HepG2 (cell line): ENCODE data around the gene SLC4A7. TPM values are rescaled to one million over a fixed set of nuclear protein-coding genes. Genes with fewer than 3 reads are reported as not detected.

Experiments
- FOXA3 ChIP-seq: IDR thresholded peaks from 2 replicates; pipeline ENCODE4 v1.6.1; 2016; ENCODE audit warnings: missing genetic modification reagents, missing compliant biosample characterization
- HNF4A ChIP-seq: sonication (generic); formaldehyde crosslinking; IDR thresholded peaks from 2 replicates; pipeline ENCODE4 v1.4.0; 2020; ENCODE audit warnings: missing genetic modification reagents
- MEIS2 ChIP-seq: sonication (generic); formaldehyde crosslinking; IDR thresholded peaks from 2 replicates; pipeline ENCODE4 v1.9.0; 2021; ENCODE audit warnings: mild to moderate bottlenecking, missing genetic modification reagents
- NFIC ChIP-seq: IDR thresholded peaks from 2 replicates; pipeline ENCODE4 v1.6.1; 2012; ENCODE audit warnings: mild to moderate bottlenecking, low read length, inconsistent platforms
- ZFP1 ChIP-seq: IDR thresholded peaks from 2 replicates; pipeline ENCODE4 v1.6.1; 2016
- ZNF3 ChIP-seq: IDR thresholded peaks from 2 replicates; pipeline ENCODE4 v1.7.0; 2017; ENCODE audit warnings: inconsistent platforms
- ZNF644 ChIP-seq: IDR thresholded peaks from 2 replicates; pipeline ENCODE4 v1.6.1; 2016; ENCODE audit warnings: low read depth
- ZNF850 ChIP-seq: sonication (generic); formaldehyde crosslinking; conservative IDR thresholded peaks from 2 replicates; pipeline ENCODE4 v1.9.0; 2021; ENCODE audit warnings: mild to moderate bottlenecking, missing genetic modification reagents
- ZNF878 ChIP-seq: sonication (generic); formaldehyde crosslinking; IDR thresholded peaks from 2 replicates; pipeline ENCODE4 v1.8.1; 2023; ENCODE audit warnings: mild to moderate bottlenecking, missing genetic modification reagents, moderate library complexity
- ZNF879 ChIP-seq: sonication (generic); formaldehyde crosslinking; IDR thresholded peaks from 2 replicates; pipeline ENCODE4 v1.8.1; 2023; ENCODE audit warnings: missing genetic modification reagents
- polyA plus RNA-seq, 8 experiments: library from polyadenylated mRNA; depleted of rRNA in 3 of 8; stranded (reverse) in 7 of 8; unstranded in 1 of 8; fragments of >200 nt; fragmentation: Illumina TruSeq in 4 of 8; extraction: Trizol in 4 of 8; gene quantifications; 2 replicates each; pipeline versions ENCODE4 v1.2.1 to v1.2.3, GENCODE V29; 2011 to 2016; ENCODE audit warnings: low read depth in 4 of 8, missing spikeins in 1 of 8, mixed read lengths in 1 of 8; ENCODE audit not compliant: insufficient read depth in 1 of 8
- total RNA-seq, 5 experiments: library from RNA; depleted of rRNA; stranded (reverse); fragments of >200 nt; fragmentation: Illumina TruSeq; extraction: Trizol; gene quantifications; 2 replicates each; pipeline ENCODE4 v1.2.3, GENCODE V29; 2016; ENCODE audit warnings: low read depth in 1 of 5
- TF ChIP-seq, protein P1 (sequence below), 2 experiments: fragments of 450-650 bp in 1 of 2; sonication (generic) in 1 of 2; formaldehyde crosslinking in 1 of 2; IDR thresholded peaks; 2 replicates each; pipeline versions ENCODE4 v1.6.1 to v1.8.0; 2016 to 2022; ENCODE audit warnings: antibody characterized with exemption in 1 of 2, mild to moderate bottlenecking in 1 of 2, missing genetic modification reagents in 1 of 2
- TF ChIP-seq, protein P2 (sequence below): sonication (generic); formaldehyde crosslinking; IDR thresholded peaks from 2 replicates; pipeline ENCODE4 v1.5.0; 2020; ENCODE audit warnings: missing genetic modification reagents
- TF ChIP-seq, protein P3 (sequence below): sonication (generic); formaldehyde crosslinking; IDR thresholded peaks from 2 replicates; pipeline ENCODE4 v1.4.0; 2020; ENCODE audit warnings: missing genetic modification reagents, borderline replicate concordance

SLC4A7 gene
- total and polyA plus RNA-seq, 2 of the 13 experiments (the other 11 are each of a cell fraction or from before 2014, with no cell fraction given), result 16.4 to 43.8 TPM

DNA sequence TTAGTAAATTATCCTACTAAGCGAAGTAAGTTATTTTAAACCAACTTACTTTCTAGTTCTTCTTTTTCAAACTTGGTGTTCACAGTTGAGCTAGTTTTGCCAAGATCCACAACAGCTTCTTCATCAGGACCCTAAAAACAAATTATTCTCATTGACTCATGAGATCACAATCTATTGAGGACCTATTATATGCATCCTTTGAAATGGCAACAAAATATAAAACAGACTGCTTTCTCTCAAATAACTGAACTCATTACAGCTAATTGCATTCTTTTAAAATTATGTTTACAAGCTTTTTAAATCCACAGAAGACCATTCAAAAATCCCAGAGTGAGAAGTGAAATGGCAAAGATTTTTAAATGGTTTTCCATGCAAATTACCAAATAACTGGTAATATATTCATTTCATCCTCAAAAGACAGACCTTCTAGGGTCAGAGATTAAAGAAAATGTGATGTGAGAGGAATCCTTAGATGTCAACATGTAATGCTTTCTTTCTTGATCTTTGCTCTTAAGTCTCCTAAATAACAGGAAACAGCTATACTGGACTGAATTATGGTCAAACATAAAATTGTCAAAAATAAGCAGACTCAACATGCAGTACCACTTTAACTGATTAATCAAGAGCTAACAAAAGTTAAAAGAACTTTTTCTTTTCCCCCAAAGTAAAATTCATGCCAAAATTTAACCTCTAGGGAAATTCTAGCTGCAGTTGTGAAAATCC lies 31.7 kb downstream of the SLC4A7 start (continued):
- TF ChIP-seq, protein P1, sequence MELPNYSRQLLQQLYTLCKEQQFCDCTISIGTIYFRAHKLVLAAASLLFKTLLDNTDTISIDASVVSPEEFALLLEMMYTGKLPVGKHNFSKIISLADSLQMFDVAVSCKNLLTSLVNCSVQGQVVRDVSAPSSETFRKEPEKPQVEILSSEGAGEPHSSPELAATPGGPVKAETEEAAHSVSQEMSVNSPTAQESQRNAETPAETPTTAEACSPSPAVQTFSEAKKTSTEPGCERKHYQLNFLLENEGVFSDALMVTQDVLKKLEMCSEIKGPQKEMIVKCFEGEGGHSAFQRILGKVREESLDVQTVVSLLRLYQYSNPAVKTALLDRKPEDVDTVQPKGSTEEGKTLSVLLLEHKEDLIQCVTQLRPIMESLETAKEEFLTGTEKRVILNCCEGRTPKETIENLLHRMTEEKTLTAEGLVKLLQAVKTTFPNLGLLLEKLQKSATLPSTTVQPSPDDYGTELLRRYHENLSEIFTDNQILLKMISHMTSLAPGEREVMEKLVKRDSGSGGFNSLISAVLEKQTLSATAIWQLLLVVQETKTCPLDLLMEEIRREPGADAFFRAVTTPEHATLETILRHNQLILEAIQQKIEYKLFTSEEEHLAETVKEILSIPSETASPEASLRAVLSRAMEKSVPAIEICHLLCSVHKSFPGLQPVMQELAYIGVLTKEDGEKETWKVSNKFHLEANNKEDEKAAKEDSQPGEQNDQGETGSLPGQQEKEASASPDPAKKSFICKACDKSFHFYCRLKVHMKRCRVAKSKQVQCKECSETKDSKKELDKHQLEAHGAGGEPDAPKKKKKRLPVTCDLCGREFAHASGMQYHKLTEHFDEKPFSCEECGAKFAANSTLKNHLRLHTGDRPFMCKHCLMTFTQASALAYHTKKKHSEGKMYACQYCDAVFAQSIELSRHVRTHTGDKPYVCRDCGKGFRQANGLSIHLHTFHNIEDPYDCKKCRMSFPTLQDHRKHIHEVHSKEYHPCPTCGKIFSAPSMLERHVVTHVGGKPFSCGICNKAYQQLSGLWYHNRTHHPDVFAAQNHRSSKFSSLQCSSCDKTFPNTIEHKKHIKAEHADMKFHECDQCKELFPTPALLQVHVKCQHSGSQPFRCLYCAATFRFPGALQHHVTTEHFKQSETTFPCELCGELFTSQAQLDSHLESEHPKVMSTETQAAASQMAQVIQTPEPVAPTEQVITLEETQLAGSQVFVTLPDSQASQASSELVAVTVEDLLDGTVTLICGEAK (IDR thresholded peaks at IDR 0.05), result no peak
- TF ChIP-seq, protein P1 (CRISPR knock-in tag; IDR thresholded peaks at IDR 0.05), result no peak
- TF ChIP-seq FOXA3 (CRISPR knock-in tag) (peak; percentile 53; the same call in 1 of the 2 replicates), HNF4A (CRISPR knock-in tag) (peak; percentile 34; the same call in 1 of the 2 replicates), ZFP1 (CRISPR knock-in tag) (no peak), ZNF644 (CRISPR knock-in tag) (no peak), MEIS2 (CRISPR knock-in tag) (no peak), ZNF850 (no peak), ZNF879 (CRISPR knock-in tag) (no peak), ZNF878 (CRISPR knock-in tag) (no peak), NFIC (peak; percentile 24; the same call in 1 of the 2 replicates), ZNF3 (CRISPR knock-in tag) (no peak)
- TF ChIP-seq, protein P2, sequence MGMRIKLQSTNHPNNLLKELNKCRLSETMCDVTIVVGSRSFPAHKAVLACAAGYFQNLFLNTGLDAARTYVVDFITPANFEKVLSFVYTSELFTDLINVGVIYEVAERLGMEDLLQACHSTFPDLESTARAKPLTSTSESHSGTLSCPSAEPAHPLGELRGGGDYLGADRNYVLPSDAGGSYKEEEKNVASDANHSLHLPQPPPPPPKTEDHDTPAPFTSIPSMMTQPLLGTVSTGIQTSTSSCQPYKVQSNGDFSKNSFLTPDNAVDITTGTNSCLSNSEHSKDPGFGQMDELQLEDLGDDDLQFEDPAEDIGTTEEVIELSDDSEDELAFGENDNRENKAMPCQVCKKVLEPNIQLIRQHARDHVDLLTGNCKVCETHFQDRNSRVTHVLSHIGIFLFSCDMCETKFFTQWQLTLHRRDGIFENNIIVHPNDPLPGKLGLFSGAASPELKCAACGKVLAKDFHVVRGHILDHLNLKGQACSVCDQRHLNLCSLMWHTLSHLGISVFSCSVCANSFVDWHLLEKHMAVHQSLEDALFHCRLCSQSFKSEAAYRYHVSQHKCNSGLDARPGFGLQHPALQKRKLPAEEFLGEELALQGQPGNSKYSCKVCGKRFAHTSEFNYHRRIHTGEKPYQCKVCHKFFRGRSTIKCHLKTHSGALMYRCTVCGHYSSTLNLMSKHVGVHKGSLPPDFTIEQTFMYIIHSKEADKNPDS (CRISPR knock-in tag), result no peak
- TF ChIP-seq, protein P3, sequence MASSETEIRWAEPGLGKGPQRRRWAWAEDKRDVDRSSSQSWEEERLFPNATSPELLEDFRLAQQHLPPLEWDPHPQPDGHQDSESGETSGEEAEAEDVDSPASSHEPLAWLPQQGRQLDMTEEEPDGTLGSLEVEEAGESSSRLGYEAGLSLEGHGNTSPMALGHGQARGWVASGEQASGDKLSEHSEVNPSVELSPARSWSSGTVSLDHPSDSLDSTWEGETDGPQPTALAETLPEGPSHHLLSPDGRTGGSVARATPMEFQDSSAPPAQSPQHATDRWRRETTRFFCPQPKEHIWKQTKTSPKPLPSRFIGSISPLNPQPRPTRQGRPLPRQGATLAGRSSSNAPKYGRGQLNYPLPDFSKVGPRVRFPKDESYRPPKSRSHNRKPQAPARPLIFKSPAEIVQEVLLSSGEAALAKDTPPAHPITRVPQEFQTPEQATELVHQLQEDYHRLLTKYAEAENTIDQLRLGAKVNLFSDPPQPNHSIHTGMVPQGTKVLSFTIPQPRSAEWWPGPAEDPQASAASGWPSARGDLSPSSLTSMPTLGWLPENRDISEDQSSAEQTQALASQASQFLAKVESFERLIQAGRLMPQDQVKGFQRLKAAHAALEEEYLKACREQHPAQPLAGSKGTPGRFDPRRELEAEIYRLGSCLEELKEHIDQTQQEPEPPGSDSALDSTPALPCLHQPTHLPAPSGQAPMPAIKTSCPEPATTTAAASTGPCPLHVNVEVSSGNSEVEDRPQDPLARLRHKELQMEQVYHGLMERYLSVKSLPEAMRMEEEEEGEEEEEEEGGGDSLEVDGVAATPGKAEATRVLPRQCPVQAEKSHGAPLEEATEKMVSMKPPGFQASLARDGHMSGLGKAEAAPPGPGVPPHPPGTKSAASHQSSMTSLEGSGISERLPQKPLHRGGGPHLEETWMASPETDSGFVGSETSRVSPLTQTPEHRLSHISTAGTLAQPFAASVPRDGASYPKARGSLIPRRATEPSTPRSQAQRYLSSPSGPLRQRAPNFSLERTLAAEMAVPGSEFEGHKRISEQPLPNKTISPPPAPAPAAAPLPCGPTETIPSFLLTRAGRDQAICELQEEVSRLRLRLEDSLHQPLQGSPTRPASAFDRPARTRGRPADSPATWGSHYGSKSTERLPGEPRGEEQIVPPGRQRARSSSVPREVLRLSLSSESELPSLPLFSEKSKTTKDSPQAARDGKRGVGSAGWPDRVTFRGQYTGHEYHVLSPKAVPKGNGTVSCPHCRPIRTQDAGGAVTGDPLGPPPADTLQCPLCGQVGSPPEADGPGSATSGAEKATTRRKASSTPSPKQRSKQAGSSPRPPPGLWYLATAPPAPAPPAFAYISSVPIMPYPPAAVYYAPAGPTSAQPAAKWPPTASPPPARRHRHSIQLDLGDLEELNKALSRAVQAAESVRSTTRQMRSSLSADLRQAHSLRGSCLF (CRISPR knock-in tag), result no peak
